ENCODE measurements around the gene IDH2. TPM values are rescaled to one million over a fixed set of nuclear protein-coding genes. Genes with fewer than 3 reads are reported as not detected.
A peak's percentile ranks its signal among the peaks of the same experiment; 100 is the strongest.
"Not testable (repeated sequence)": the region's sequence is repeated elsewhere in the genome, so short reads cannot be mapped to it uniquely, and the experiment has no call there.

The IDH2 gene
- 126 to 132 TPM (median 127 TPM) in 3 replicates for total RNA-seq

- H3K4me3 Mint-ChIP-seq, result peak within 1 kb of the TSS; percentile 85
- peak within 1 kb of the TSS; percentile 94 for H3K27ac Mint-ChIP-seq
- TF ChIP-seq, protein P1, sequence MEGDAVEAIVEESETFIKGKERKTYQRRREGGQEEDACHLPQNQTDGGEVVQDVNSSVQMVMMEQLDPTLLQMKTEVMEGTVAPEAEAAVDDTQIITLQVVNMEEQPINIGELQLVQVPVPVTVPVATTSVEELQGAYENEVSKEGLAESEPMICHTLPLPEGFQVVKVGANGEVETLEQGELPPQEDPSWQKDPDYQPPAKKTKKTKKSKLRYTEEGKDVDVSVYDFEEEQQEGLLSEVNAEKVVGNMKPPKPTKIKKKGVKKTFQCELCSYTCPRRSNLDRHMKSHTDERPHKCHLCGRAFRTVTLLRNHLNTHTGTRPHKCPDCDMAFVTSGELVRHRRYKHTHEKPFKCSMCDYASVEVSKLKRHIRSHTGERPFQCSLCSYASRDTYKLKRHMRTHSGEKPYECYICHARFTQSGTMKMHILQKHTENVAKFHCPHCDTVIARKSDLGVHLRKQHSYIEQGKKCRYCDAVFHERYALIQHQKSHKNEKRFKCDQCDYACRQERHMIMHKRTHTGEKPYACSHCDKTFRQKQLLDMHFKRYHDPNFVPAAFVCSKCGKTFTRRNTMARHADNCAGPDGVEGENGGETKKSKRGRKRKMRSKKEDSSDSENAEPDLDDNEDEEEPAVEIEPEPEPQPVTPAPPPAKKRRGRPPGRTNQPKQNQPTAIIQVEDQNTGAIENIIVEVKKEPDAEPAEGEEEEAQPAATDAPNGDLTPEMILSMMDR (IDR thresholded peaks at IDR 0.05; ENCODE audit: unreplicated experiment), result no peak
- no peaks in the 10 kb centered on the region for H3K27me3 Mint-ChIP-seq (ENCODE audit: low read depth)
- no peaks in the 10 kb centered on the region for H3K36me3 Mint-ChIP-seq
- H3K4me1 Mint-ChIP-seq, result peaks cover 64% of the 10 kb centered on the region
- H3K9me3 Mint-ChIP-seq, result no peaks in the 10 kb centered on the region
- peak; percentile 74 to 85 for DNase-seq (ENCODE audit: low spot score in 2 of 2, unreplicated experiment in 2 of 2)
Measured at GRCh38 chr15:90101969-90102890, at the start of gene IDH2. Gene IDH2, minus strand, starts transcription at chr15:90102468. Its CDS starts 78 bp downstream, at chr15:90102390.

DNA sequence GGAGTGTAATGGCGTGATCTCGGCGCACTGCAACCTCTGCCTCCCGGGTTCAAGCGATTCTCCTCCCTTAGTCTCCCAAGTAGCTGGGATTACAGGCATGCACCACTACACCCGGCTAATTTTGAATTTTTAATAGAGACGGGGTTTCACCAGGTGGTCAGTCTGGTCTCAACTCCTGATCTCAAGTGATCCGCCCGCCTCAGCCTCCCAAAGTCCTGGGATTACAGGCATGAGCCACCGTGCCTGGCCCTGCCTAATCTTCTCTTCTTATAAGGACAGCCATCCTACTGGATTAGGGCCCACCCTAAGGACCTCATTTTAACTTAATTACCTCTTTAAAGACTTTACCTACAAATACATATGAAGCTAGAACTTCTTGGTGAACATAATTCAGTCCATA, 48.3 kb upstream of the IDH2 start:
- not testable (repeated sequence) for DNase-seq (ENCODE audit: low spot score in 2 of 2, unreplicated experiment in 2 of 2); H3K9me3 Mint-ChIP-seq; H3K27ac Mint-ChIP-seq; H3K4me3 Mint-ChIP-seq; H3K27me3 Mint-ChIP-seq (ENCODE audit: low read depth); H3K36me3 Mint-ChIP-seq
- peaks cover 19% of the 10 kb centered on the region for H3K4me1 Mint-ChIP-seq

DNA sequence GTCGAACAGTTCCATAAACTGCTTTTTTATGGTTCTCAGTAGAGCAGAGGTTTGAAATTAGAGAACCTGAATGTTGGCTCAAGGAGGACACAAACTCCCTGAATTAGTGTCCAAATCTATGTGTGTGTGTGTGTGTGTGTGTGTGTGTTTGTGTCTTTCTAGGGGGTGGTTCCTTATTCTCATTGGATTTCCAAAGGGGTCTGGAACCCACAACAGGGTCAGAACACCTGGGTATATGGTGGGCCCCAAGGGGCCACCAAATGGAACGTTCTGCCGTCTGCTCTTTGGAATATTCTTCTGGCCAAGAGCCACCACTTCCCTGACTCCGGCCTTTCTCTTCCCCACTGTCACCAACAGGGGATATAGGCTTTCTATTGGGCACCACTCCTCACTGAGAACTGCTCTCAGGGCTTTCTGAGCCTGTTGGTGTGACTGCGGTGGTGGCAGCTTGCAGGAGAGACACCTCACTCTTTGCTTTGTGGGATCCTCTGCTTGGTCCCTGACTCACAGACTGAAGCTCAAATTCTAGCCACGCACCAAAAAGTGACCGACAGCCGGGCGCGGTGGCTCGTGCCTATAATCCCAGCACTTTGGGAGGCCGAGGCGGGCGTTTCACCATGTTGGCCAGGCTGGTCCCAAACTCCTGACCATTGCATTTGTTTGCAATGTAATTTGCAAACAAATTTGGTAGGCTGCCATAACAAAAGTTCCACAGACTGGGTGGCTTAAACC, 47.5 kb upstream of the IDH2 start:
- no peak overlapping the region for H3K4me3 Mint-ChIP-seq
- H3K27ac Mint-ChIP-seq, result no peak overlapping the region
- no peaks in the 10 kb centered on the region for H3K9me3 Mint-ChIP-seq
- H3K4me1 Mint-ChIP-seq, result peaks cover 16% of the 10 kb centered on the region
- no peaks in the 10 kb centered on the region for H3K36me3 Mint-ChIP-seq
- no peaks in the 10 kb centered on the region for H3K27me3 Mint-ChIP-seq (ENCODE audit: low read depth)
- TF ChIP-seq, protein P1 (IDR thresholded peaks at IDR 0.05; ENCODE audit: unreplicated experiment), result no peak
- DNase-seq (ENCODE audit: low spot score in 2 of 2, unreplicated experiment in 2 of 2), result no peak

DNA sequence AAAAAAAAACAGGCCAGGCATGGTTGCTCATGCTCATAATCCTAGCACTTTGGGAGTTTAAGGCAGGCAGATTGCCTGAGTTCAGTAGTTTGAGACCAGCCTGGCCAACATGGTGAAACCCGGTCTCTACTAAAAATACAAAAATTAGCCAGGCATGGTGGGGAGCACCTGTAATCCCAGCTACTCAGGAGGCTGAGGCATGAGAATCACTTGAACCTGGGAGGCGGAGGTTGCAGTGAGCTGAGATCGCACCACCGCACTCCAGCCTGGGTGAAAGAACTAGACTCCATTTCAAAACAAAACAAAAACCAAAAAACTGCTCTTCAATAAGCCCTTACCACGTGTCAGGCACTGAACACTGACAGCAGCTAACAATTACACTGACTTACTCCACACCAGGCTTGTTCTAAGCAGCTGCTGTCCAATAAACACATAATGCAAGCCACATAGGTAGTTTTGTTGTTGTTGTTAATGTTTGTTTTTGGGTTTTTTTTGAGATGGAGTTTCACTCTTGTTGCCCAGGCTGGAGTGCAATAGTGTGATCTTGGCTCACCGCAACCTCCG, 44.0 kb upstream of the IDH2 start:
- H3K4me1 Mint-ChIP-seq; H3K27ac Mint-ChIP-seq; H3K27me3 Mint-ChIP-seq (ENCODE audit: low read depth); DNase-seq (ENCODE audit: low spot score in 2 of 2, unreplicated experiment in 2 of 2); H3K36me3 Mint-ChIP-seq; H3K9me3 Mint-ChIP-seq; H3K4me3 Mint-ChIP-seq: not testable (repeated sequence)

DNA sequence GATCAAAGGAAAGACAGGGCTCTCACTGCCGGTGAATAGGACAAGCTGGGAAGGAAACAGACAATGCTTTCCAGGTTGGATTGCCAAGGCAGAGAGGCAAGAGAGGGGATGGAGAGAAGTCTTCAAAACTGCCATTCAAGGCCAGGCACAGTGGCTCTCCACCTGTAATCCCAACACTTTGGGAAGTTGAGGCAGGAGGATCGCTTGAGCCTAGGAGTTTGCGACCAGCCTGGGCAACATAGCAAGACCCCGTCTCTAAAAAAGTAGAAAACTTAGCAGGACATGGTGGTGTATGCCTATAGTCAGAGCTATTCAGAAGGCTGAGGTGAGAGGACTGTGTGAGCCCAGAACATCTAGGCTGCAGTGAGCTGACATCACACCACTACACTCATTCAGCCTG, 43.5 kb upstream of the IDH2 start:
- DNase-seq (ENCODE audit: low spot score in 2 of 2, unreplicated experiment in 2 of 2), result no peak
- Mint-ChIP-seq H3K9me3 (no peaks in the 10 kb centered on the region), H3K4me1 (peaks cover 10% of the 10 kb centered on the region), H3K4me3 (no peak overlapping the region), H3K27me3 (ENCODE audit: low read depth) (no peaks in the 10 kb centered on the region), H3K27ac (no peak overlapping the region), H3K36me3 (no peaks in the 10 kb centered on the region)
- TF ChIP-seq, protein P1 (IDR thresholded peaks at IDR 0.05; ENCODE audit: unreplicated experiment), result no peak

DNA sequence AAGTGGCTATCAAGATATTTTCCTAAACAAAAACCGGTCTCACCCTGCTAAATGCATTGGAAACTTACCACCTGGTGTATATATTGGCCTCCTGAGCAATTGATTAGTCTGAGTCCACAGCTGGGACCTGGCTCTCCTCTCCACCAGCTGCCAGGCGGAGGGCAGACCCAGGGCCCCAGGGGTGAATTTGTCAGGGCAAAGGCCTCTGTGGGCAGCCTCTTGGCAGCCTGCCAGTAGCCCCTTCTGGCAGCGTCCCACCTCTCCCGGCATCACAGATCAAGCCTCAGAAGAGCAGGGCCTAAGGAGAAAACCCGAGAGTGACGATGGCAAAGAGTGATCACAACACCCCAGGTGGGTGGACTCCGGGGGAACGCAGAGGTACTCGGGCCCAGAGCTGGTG, 43.0 kb upstream of the IDH2 start:
- H3K27ac Mint-ChIP-seq, result no peak overlapping the region
- TF ChIP-seq, protein P1 (IDR thresholded peaks at IDR 0.05; ENCODE audit: unreplicated experiment), result no peak
- no peaks in the 10 kb centered on the region for H3K36me3 Mint-ChIP-seq
- H3K27me3 Mint-ChIP-seq (ENCODE audit: low read depth), result no peaks in the 10 kb centered on the region
- H3K4me3 Mint-ChIP-seq, result no peak overlapping the region
- no peak for DNase-seq (ENCODE audit: low spot score in 2 of 2, unreplicated experiment in 2 of 2)
- no peaks in the 10 kb centered on the region for H3K9me3 Mint-ChIP-seq
- H3K4me1 Mint-ChIP-seq, result peaks cover 10% of the 10 kb centered on the region

Data from mesothelial cell of epicardium (in vitro differentiated cells).